ENCODE data around the gene GRID1.

GRID1 gene

GRCh38 chr10:86366033-86366901 lies at the start of gene GRID1:
Gene GRID1 (minus strand): TSS chr10:86366795.
- peak; percentile 54 for DNase-seq (ENCODE audit: low spot score)

GRCh38 chr10:86415583-86415982 lies 49.0 kb upstream of the GRID1 start:
- DNase-seq (ENCODE audit: low spot score), result no peak

GRCh38 chr10:86415116-86415515 lies 48.5 kb upstream of the GRID1 start:
- no peak for DNase-seq (ENCODE audit: low spot score)

GRCh38 chr10:86413046-86413728 lies 46.6 kb upstream of the GRID1 start:
- peak; percentile 78 for DNase-seq (ENCODE audit: low spot score)

DNA sequence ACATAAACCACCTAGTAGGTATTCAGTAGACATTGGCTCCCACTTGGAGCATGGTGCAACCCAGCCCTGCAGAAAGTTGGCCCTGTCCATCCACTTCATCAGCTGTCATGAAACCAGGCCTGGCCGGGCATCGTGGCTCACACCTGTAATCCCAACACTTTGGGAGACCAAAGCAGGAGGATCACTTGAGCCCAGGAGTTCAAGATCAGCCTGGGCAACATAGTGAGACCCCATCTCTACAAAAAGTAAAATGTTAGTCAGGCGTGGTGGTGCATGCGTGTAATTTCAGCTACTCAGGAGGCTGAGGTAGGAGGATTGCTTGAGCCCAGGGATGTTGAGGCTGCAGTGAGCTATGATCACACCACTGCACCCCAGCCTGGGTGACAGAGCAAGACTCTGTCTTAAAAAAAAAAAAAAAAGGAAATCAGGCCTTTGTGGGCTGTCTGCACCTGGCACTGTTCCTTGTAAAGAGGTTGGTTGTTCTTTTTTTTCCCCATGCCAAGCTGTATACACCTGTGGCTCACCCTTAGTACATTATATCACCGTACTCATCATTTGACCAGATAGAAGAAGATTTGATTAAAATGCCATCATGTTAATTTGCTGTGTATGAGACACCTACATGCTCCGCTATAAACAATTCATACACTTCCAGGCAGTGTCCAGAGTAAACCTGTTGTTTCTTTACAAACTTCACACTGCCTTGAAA lies 45.4 kb upstream of the GRID1 start:
- DNase-seq (ENCODE audit: low spot score), result peak; percentile 56

GRCh38 chr10:86411281-86411841 lies 44.8 kb upstream of the GRID1 start:
- peak; percentile 52 for DNase-seq (ENCODE audit: low spot score)

- no peak for DNase-seq (ENCODE audit: low spot score)
These were observed 44.0 kb upstream of the GRID1 start for GRCh38 chr10:86410542-86411124.

DNA sequence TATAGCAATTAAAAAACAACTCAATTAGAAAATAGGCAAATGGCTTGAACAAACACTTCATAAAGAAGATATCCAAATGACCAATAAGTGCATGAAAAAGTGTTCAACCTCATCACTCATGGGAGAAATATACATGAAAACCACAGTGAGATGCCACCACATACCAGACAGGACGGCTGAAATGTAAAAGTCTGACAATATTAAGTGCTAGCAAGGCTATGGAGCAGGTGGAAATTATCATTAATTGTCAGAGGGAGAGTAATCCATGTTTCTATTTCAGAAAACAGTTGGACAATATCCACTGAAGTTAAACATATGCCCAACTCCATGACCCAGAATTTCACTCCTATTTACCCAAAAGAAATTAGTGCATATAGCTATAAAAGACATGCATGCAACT lies 42.6 kb upstream of the GRID1 start:
- DNase-seq (ENCODE audit: low spot score), result no peak

- DNase-seq (ENCODE audit: low spot score), result no peak
These were observed 36.7 kb upstream of the GRID1 start for GRCh38 chr10:86403183-86403797.

DNA sequence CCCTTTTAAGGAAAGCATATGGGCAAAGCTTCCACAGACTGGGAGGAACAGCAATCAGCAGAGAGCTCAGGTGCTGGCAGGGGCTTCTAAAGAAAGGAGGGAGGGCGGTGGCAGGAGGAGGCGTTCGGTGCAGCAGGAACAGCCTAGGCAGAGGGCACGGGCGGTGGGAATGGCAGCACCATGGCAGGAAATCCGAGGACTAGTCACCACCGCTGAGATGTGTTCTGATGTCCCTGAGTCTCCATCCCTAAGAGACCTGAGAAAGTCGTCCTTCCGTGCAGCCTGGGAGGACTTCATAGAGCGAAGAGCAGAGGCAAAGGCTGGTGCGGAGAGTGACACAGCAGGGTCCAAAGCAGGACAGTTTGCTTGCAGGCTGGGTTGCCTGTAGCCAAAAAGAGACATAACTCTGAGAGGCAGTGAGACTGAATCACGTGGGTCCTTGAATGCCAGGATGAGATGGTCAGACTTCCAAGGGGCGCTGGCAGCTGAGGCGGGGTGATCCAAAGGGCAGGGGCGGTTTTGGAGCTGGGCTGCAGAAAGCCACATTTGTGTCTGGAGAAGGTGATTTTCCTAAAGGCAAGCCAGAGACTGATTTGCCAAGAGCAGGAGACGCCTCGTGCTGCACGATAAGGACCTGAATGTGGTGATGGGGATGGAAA lies 35.8 kb upstream of the GRID1 start:
- no peak for DNase-seq (ENCODE audit: low spot score)

GRCh38 chr10:86401588-86402282 lies 35.1 kb upstream of the GRID1 start:
- DNase-seq (ENCODE audit: low spot score), result no peak

DNA sequence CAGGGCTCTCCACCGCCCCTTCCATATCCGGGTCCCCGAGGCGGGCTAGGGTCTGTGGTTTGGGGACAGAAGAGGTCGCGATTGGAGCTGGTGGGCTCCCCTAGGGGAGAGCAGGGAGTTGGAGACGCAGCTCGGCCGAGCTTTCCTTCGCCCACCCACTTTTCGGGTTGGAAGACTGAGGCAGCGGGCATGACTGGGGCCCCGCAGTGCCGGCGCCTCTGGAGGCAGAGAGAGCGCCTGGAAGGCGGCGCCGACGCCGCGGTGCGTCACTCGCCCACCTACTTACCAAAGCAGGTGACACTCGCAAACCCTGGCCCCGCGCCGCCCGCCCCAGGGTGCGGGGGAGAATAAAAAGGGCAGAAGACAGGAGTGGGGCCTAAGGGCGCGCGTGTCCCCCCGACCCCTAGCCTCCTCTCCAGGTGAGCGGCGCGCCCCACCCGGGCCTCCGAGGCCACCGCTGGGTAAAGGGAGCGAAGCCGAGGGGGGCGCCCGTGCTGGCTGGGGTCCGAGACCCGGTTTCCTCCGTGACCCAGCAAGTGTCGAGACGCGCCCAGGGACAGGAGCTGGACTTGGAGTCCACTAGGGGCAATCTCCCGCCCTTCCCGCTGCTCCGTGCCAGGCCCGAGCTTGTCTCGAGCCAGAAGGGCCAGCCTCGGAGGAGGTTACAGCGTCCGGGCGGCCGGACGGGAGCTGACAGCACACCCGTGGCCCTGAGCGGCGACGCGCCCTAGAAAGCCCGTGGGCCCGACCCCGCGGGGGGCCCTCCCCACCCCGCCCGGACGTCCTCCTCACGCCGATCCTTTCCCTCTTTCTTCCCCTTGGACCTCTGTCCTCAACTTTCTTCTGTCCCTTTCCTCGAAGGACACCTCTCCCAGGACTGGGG lies 34.4 kb upstream of the GRID1 start:
- peak; percentile 59 for DNase-seq (ENCODE audit: low spot score)

DNA sequence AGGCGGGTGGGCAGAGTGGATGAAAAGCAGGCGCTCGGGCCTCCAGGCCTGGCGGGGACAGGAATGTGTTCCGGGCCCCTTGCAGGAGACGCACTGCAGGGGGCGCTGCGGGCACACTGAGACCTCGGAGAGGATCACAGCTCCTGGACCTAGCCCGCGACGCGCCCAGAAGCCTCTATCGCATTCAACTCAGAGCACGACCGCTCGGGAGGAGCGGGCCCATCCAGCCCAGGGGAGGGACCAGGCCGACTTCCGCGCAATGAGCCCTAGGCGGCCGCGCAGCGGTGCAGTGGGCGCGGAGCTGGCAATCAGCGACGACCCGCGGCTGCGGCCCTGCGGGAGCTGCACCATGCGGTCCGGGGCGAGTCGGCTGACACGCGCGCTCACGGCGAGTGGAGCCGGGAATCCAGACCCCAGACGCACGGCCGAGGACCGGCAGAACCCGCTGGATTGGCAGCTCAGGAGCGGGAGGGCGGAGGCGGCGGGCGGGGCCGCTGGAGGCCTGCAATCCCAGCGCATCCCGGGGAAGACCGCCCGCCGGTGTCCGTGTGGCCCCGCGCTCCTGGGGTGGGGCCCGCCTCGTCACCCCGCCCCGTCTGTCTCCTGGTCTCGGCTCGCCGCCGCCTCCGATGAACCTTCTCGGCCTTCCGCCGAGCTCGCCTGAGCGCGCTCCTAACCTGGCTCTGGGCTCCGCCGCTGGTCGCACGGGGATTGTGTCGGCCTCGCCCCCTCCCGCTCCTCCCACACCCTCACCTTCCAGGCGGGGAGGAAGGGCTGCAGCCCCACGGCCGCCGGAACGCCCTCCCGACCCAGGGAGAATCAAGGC lies 33.5 kb upstream of the GRID1 start:
- DNase-seq (ENCODE audit: low spot score), result peak; percentile 91

GRCh38 chr10:86399514-86399878 lies 32.9 kb upstream of the GRID1 start:
- DNase-seq (ENCODE audit: low spot score), result no peak

- no peak for DNase-seq (ENCODE audit: low spot score)
These were observed 30.5 kb upstream of the GRID1 start for GRCh38 chr10:86397120-86397519.

DNA sequence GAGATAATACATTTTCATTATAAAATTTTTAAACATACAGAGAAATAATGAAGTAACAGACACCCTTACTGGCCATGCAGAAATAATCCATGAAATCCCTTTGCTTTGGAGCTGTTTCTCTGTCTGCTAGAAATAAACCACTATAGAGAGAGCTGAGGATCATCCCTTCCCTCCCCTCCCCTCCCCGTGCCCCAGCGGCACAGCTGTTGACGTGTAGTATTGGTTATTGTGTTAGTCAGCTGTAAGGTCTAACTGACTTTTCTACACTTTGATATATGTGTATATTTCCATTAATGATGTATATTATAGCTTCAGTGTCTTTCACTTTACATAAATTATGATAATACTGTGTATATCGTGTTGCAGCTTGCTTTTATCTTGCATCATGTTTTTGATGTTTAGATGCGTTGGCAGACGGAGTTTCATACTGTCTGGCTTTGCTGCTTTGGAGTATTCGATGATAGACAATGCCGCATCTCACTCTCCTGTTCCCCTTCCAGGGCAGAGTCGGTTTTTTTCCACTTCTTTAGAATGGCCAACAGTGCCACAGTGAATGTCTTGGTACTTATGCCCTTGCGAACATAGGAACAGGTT lies 27.4 kb upstream of the GRID1 start:
- DNase-seq (ENCODE audit: low spot score), result no peak

DNA sequence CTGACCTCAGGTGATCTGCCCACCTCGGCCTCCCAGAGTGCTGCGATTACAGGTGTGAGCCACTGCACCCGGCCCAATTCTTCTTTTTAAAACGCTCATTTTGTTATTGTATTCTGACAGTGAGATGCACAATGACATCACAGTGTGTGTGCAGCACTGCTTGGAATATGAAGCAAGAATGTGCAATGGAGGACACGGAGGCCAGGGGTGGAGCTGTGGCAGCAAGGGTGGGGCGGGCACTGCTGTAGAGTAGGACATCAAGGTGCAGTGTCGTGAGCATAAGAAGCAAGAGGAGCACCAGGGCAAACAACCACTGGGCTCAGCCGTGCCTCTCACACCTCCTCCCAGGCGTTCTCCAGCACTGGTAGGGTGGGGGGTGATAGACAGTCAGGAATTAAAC lies 26.8 kb upstream of the GRID1 start:
- DNase-seq (ENCODE audit: low spot score), result no peak

GRCh38 chr10:86392723-86393094 lies 26.1 kb upstream of the GRID1 start:
- DNase-seq (ENCODE audit: low spot score), result peak; percentile 72

All from germinal center (tissue), 1 donor.